Caco-2 (cell line): ENCODE results near the gene IQSEC3. TPM values are rescaled to one million over a fixed set of nuclear protein-coding genes. Genes with fewer than 3 reads are reported as not detected.
A peak's percentile ranks its signal among the peaks of the same experiment; 100 is the strongest.

Experiments
- BruUV-seq: library from RNA; stranded (reverse); fragments of 400-500 nt; replicated peaks from 2 replicates; lab custom pipeline; 2021; lab: Mats Ljungman, UMichigan
- CTCF ChIA-PET: fragments of 300-600 bp; sonication (Branson Sonifier 250); formaldehyde crosslinking; loops from one replicate; lab custom pipeline; 2022; ENCODE audit warnings: antibody characterized with exemption; lab: Charles Lee
- POLR2A ChIA-PET: fragments of 300-600 bp; sonication (Branson Sonifier 250); formaldehyde crosslinking; loops from one replicate; lab custom pipeline; 2022; ENCODE audit warnings: antibody characterized with exemption; lab: Charles Lee
- DNase-seq, 2 experiments: peaks; one replicate each; pipeline versions ENCODE4 v3.0.0 to v3.0.0-alpha.2; 2020 to 2022
- H3K27me3 ChIP-seq: replicated peaks from 2 replicates; pipeline ENCODE4 v1.6.0; 2011; ENCODE audit warnings: low read length; ENCODE audit not compliant: control insufficient read depth, insufficient read depth
- H3K36me3 ChIP-seq: 2 replicates; pipeline ENCODE4 v1.5.1; 2011; ENCODE audit warnings: low read length; ENCODE audit not compliant: control insufficient read depth, insufficient read depth
- H3K4me1 ChIP-seq: fragments of 250-450 bp; sonication (Bioruptor Pico); 2 replicates; pipeline ENCODE4 v1.5.1; 2020; ENCODE audit warnings: mild to moderate bottlenecking
- H3K4me3 ChIP-seq: 2 replicates; pipeline ENCODE4 v1.5.1; 2011; ENCODE audit warnings: low read depth, mild to moderate bottlenecking, control low read depth, low read length
- H3K9me3 ChIP-seq: fragments of 250-450 bp; sonication (Bioruptor Pico); 2 replicates; pipeline ENCODE4 v1.5.1; 2020; ENCODE audit warnings: mild to moderate bottlenecking, moderate library complexity
- H3K27ac Mint-ChIP-seq: one replicate; pipeline ENCODE4 v1.8.0; 2022; ENCODE audit warnings: mixed read lengths; ENCODE audit not compliant: unreplicated experiment
- H3K27me3 Mint-ChIP-seq: one replicate; pipeline ENCODE4 v1.8.0; 2022; ENCODE audit warnings: mixed read lengths; ENCODE audit not compliant: insufficient read depth, unreplicated experiment
- H3K36me3 Mint-ChIP-seq: one replicate; pipeline ENCODE4 v1.8.0; 2022; ENCODE audit warnings: mild to moderate bottlenecking, mixed read lengths; ENCODE audit not compliant: insufficient read depth, unreplicated experiment
- H3K4me1 Mint-ChIP-seq: one replicate; pipeline ENCODE4 v1.8.0; 2022; ENCODE audit warnings: low read depth, mixed read lengths; ENCODE audit not compliant: unreplicated experiment
- H3K4me3 Mint-ChIP-seq: one replicate; pipeline ENCODE4 v1.8.0; 2022; ENCODE audit warnings: mild to moderate bottlenecking, moderate library complexity, mixed read lengths; ENCODE audit not compliant: unreplicated experiment
- H3K9me3 Mint-ChIP-seq: one replicate; pipeline ENCODE4 v1.8.0; 2022; ENCODE audit warnings: mixed read lengths; ENCODE audit not compliant: unreplicated experiment
- CTCF ChIP-seq, 2 experiments: fragments of 200-600 bp in 1 of 2; IDR thresholded peaks; 1 replicate in 1 of 2; 2 replicates in 1 of 2; pipeline versions ENCODE4 v1.5.1 to v1.8.0; 2011 to 2022; ENCODE audit warnings: antibody characterized with exemption in 1 of 2, control low read depth in 1 of 2, inconsistent platforms in 1 of 2, low read depth in 1 of 2, low read length in 1 of 2, mild to moderate bottlenecking in 1 of 2, moderate library complexity in 1 of 2; ENCODE audit not compliant: insufficient read depth in 1 of 2, severe bottlenecking in 1 of 2, unreplicated experiment in 1 of 2
- intact Hi-C: fragments of 100-400 bp; cut with micrococcal nuclease; formaldehyde crosslinking; loops from one replicate; pipeline ENCODE4 v1.10.0; 2022; ENCODE audit not compliant: unreplicated experiment
- total RNA-seq: library from RNA; stranded (reverse); gene quantifications from 2 replicates; pipeline ENCODE4 v1.2.3, GENCODE V29; 2022

IQSEC3 gene
- total RNA-seq, 1 experiment from 2014 or later: 0.59 TPM

GRCh38 chr12:105696-106095 lies 39.1 kb downstream of the IQSEC3 start:
- Mint-ChIP-seq H3K36me3 (no peaks in the 10 kb centered on the region), H3K4me1 (peaks cover 13% of the 10 kb centered on the region), H3K27me3 (peaks cover 4% of the 10 kb centered on the region), H3K9me3 (no peaks in the 10 kb centered on the region), H3K4me3 (no peak overlapping the region), H3K27ac (no peak overlapping the region)
- no peak overlapping the region for H3K4me3 ChIP-seq
- H3K9me3 ChIP-seq: peaks cover 9% of the 10 kb centered on the region; the same call in 1 of the 2 replicates
- H3K27me3 ChIP-seq: no peaks in the 10 kb centered on the region
- intact Hi-C loops: loop anchor here (5.0 kb wide), 1 partner anchor 37 kb away; no protein-coding TSS in a partner anchor
- POLR2A ChIA-PET: no interaction called here
- DNase-seq: no peak
- H3K4me1 ChIP-seq: peaks cover 15% of the 10 kb centered on the region
- H3K36me3 ChIP-seq: no peaks in the 10 kb centered on the region
- no peak for TF ChIP-seq CTCF (IDR thresholded peaks at IDR 0.05; ENCODE audit: insufficient read depth in 1 of 2, low read depth in 1 of 2, low read length in 1 of 2, severe bottlenecking in 1 of 2, unreplicated experiment in 1 of 2)
- no TSS peak for BruUV-seq
- CTCF ChIA-PET: no interaction called here

GRCh38 chr12:106118-106591 lies 39.6 kb downstream of the IQSEC3 start:
- H3K36me3 ChIP-seq: no peaks in the 10 kb centered on the region
- no peaks in the 10 kb centered on the region for H3K27me3 ChIP-seq
- Mint-ChIP-seq H3K36me3 (no peaks in the 10 kb centered on the region), H3K4me1 (peaks cover 13% of the 10 kb centered on the region), H3K9me3 (no peaks in the 10 kb centered on the region), H3K4me3 (no peak overlapping the region), H3K27me3 (peaks cover 4% of the 10 kb centered on the region), H3K27ac (no peak overlapping the region)
- peaks cover 9% of the 10 kb centered on the region; the same call in 1 of the 2 replicates for H3K9me3 ChIP-seq
- intact Hi-C loops: loop anchor here (5.0 kb wide), 1 partner anchor 36 kb away; no protein-coding TSS in a partner anchor
- DNase-seq: peak; percentile 58
- CTCF ChIA-PET: no interaction called here
- POLR2A ChIA-PET: no interaction called here
- H3K4me1 ChIP-seq: peaks cover 15% of the 10 kb centered on the region
- peak in 1 of 2 experiments; percentile 33 for TF ChIP-seq CTCF (IDR thresholded peaks at IDR 0.05; ENCODE audit: insufficient read depth in 1 of 2, low read depth in 1 of 2, low read length in 1 of 2, severe bottlenecking in 1 of 2, unreplicated experiment in 1 of 2)
- no peak overlapping the region for H3K4me3 ChIP-seq
- BruUV-seq: no TSS peak

GRCh38 chr12:108594-108993 lies 42.0 kb downstream of the IQSEC3 start:
- no peaks in the 10 kb centered on the region for H3K36me3 Mint-ChIP-seq
- H3K4me3 Mint-ChIP-seq: no peak overlapping the region
- no peaks in the 10 kb centered on the region for H3K9me3 Mint-ChIP-seq
- no TSS peak for BruUV-seq
- DNase-seq: no peak
- Histone ChIP-seq H3K27me3 (no peaks in the 10 kb centered on the region), H3K4me1 (peaks cover 19% of the 10 kb centered on the region), H3K9me3 (0 out of 2 replicates have a peak, but pooled peaks cover 3% of the 10 kb centered on the region), H3K36me3 (no peaks in the 10 kb centered on the region), H3K4me3 (no peak overlapping the region)
- H3K27ac Mint-ChIP-seq: no peak overlapping the region
- intact Hi-C loops: loop anchor here (5.0 kb wide), 1 partner anchor 34 kb away; no protein-coding TSS in a partner anchor
- ChIA-PET CTCF (interaction anchor here (0.6 kb wide), 1 partner anchor 9 kb away, joined by 4 read pairs; no protein-coding TSS in a partner anchor), POLR2A (no interaction called here)
- H3K27me3 Mint-ChIP-seq: peaks cover 8% of the 10 kb centered on the region
- peaks cover 13% of the 10 kb centered on the region for H3K4me1 Mint-ChIP-seq
- no peak for TF ChIP-seq CTCF (IDR thresholded peaks at IDR 0.05; ENCODE audit: insufficient read depth in 1 of 2, low read depth in 1 of 2, low read length in 1 of 2, severe bottlenecking in 1 of 2, unreplicated experiment in 1 of 2)
